Large intestine (tissue), 3 donors: ENCODE measurements around the gene ARFGAP3. TPM values are rescaled to one million over a fixed set of nuclear protein-coding genes. Genes with fewer than 3 reads are reported as not detected.
A peak's percentile ranks its signal among the peaks of the same experiment; 100 is the strongest.

ENCODE experiments used
- DNase-seq, 2 donors: peaks; one replicate each; pipeline versions ENCODE4 v3.0.0 to v3.0.0-alpha.2; 2013
- H3K27ac ChIP-seq: one replicate; pipeline ENCODE4 v1.5.1; 2013; ENCODE audit warnings: low read length
- H3K27me3 ChIP-seq: 2 replicates; pipeline ENCODE4 v1.6.1; 2013; ENCODE audit warnings: low read length; ENCODE audit not compliant: control insufficient read depth, insufficient read depth
- H3K36me3 ChIP-seq: 2 replicates; pipeline ENCODE4 v1.6.1; 2013; ENCODE audit warnings: low read length; ENCODE audit not compliant: control insufficient read depth, insufficient read depth
- H3K4me1 ChIP-seq: one replicate; pipeline ENCODE4 v1.6.1; 2013; ENCODE audit warnings: low read length; ENCODE audit not compliant: control insufficient read depth, insufficient read depth
- H3K4me3 ChIP-seq: one replicate; pipeline ENCODE4 v1.5.1; 2013; ENCODE audit warnings: low read length
- H3K9me3 ChIP-seq: one replicate; pipeline ENCODE4 v1.6.1; 2013; ENCODE audit warnings: mild to moderate bottlenecking, low read depth, low read length, moderate library complexity; ENCODE audit not compliant: control insufficient read depth
- WGBS: methylation state at CpG from one replicate; pipeline ENCODE4 v1.1.5; 2013; ENCODE audit warnings: low lambda C conversion rate; ENCODE audit not compliant: insufficient coverage; 5-methylcytosine and 5-hydroxymethylcytosine counted together
- polyA plus RNA-seq: library from polyadenylated mRNA; unstranded; fragments of 120-200 nt; gene quantifications from one replicate; pipeline ENCODE4 v1.2.1, GENCODE V29; 2013

Gene ARFGAP3
- polyA plus RNA-seq, 1 donor: 70.8 TPM

DNA sequence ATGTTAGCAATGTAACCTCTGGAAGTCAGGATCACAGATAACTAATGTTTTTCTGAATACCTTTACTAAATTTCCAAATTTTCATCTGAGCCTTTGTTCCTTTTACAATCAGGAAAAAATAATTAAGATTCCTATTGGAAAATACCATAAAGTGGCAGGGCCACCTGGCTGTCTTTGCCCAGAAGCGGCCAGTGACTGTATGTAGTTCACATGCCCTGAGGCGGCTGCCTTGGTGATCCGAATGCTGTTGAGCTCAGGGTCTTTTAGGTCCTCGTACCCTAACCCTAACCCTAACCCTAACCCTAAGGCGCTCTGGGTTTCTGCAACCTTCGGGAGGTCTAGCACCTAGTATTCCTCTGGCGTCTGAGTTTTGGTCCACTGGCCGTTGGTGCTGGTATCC is 8.5 kb upstream of the ARFGAP3 start:
- DNase-seq: no peak
- Histone ChIP-seq H3K27me3 (no peaks in the 10 kb centered on the region), H3K36me3 (peaks cover 11% of the 10 kb centered on the region), H3K27ac (no peak overlapping the region), H3K4me1 (peaks cover 9% of the 10 kb centered on the region), H3K4me3 (no peak overlapping the region), H3K9me3 (no peaks in the 10 kb centered on the region)
- WGBS: 80% methylated on average over 2 of the region's 8 CpGs

DNA sequence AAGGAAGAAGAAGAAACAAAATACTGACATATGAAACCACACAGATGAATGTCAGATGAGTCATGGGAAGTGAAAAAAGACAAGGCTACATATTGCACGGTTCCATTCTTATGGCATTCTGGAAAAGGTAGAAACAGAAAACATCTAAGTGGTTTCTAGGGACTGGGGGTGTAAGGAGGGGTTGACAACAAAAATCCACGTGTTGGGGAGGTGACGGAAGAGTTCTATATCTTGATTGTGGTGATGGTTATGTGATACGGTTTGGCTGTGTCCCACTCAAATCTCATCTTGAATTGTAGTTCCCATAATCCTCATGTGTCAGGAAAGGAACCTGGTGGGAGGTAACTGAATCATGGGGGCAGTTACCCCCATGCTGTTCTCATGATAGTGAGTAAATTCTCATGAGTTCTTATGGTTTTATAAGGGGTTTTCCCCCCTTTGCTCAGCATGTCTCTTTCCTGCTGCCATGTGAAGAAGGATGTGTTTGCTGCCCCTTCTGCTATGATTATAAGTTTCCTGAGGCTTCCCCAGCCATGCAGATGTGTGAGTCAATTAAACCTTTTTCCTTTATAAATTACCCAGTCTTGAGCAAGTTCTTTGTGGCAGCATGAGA is 6.4 kb upstream of the ARFGAP3 start:
- H3K27ac ChIP-seq: no peak overlapping the region
- peaks cover 9% of the 10 kb centered on the region for H3K4me1 ChIP-seq
- DNase-seq: no peak
- 100% methylated on average over 1 of the region's 4 CpGs for WGBS
- H3K4me3 ChIP-seq: no peak overlapping the region
- no peaks in the 10 kb centered on the region for H3K36me3 ChIP-seq
- no peaks in the 10 kb centered on the region for H3K9me3 ChIP-seq
- no peaks in the 10 kb centered on the region for H3K27me3 ChIP-seq

GRCh38 chr22:42862045-42862734 is 5.1 kb upstream of the ARFGAP3 start:
- H3K27ac ChIP-seq: peak overlapping the region; percentile 83
- no CpG with 5 or more reads among the region's 7 CpGs for WGBS
- peak; percentile 90 to 94 for DNase-seq

DNA sequence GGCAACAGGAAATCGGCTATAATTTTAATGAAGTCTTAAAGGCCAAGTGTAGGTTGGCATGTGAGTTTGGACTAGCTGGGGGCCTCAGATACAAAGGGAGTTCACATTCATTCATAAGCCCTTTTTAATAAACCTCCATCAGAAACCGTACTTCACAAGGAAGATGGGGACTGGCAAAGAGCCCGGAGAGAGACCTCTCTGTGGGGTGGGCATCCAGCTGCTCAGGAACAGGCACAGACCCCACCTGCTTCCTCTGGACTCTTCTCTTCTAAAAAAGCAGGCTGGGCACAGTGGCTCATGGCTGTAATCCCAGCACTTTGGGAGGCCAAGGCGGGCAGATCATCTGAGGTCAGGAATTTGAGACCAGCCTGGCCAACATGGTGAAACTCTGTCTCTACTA is 3.9 kb upstream of the ARFGAP3 start:
- H3K36me3 ChIP-seq: no peaks in the 10 kb centered on the region
- no CpG with 5 or more reads among the region's 4 CpGs for WGBS
- peaks cover 6% of the 10 kb centered on the region for H3K9me3 ChIP-seq
- DNase-seq: no peak
- H3K4me3 ChIP-seq: no peak overlapping the region
- no peaks in the 10 kb centered on the region for H3K27me3 ChIP-seq
- peak overlapping the region; percentile 83 for H3K27ac ChIP-seq
- peaks cover 14% of the 10 kb centered on the region for H3K4me1 ChIP-seq

More at GRCh38 chr22:42862045-42862734, 5.1 kb upstream of the ARFGAP3 start:
- H3K4me3 ChIP-seq: no peak overlapping the region
- H3K4me1 ChIP-seq: peaks cover 14% of the 10 kb centered on the region
- no peaks in the 10 kb centered on the region for H3K36me3 ChIP-seq
- no peaks in the 10 kb centered on the region for H3K27me3 ChIP-seq
- peaks cover 6% of the 10 kb centered on the region for H3K9me3 ChIP-seq

- WGBS: 100% methylated on average over 2 of the region's 14 CpGs
- H3K9me3 ChIP-seq: peaks cover 6% of the 10 kb centered on the region
- no peak overlapping the region for H3K27ac ChIP-seq
- H3K36me3 ChIP-seq: no peaks in the 10 kb centered on the region
- no peak overlapping the region for H3K4me3 ChIP-seq
- no peaks in the 10 kb centered on the region for H3K27me3 ChIP-seq
- peaks cover 27% of the 10 kb centered on the region for H3K4me1 ChIP-seq
- DNase-seq: no peak
These were observed 890 bp upstream of the ARFGAP3 start for GRCh38 chr22:42857845-42858481.

- H3K36me3 ChIP-seq: no peaks in the 10 kb centered on the region
- peak; percentile 72 to 87 for DNase-seq
- H3K9me3 ChIP-seq: peaks cover 6% of the 10 kb centered on the region
- peak overlapping the region; percentile 98 for H3K27ac ChIP-seq
- H3K4me1 ChIP-seq: peaks cover 19% of the 10 kb centered on the region
- no peaks in the 10 kb centered on the region for H3K27me3 ChIP-seq
- no CpG with 5 or more reads among the region's 44 CpGs for WGBS
- peak overlapping the region; percentile 93 for H3K4me3 ChIP-seq
These were observed 751 bp downstream of the ARFGAP3 start for GRCh38 chr22:42856179-42856864.

- WGBS: no CpG with 5 or more reads among the region's 4 CpGs
- Histone ChIP-seq H3K4me3 (peak overlapping the region; percentile 93), H3K27me3 (no peaks in the 10 kb centered on the region)
These were observed 1.4 kb downstream of the ARFGAP3 start for GRCh38 chr22:42855721-42856120.

DNA sequence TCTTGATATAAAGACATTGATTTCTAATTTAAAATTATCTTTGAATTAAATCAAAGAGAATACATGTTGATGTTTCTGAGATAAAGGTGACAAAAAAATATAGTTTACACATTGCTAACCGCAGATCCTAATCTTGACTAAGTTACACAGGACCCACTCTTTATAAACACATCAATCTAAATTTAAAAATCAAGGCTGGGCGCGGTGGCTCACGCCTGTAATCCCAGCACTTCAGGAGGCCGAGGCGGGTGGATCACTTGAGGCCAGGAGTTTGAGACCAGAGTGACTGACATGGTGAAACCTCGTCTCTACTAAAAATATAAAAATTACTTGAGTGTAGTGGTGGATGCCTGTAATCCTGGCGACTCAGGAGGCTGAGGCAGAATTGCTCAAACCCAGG is 1.9 kb downstream of the ARFGAP3 start:
- Histone ChIP-seq H3K4me3 (peak overlapping the region; percentile 93), H3K36me3 (no peaks in the 10 kb centered on the region), H3K27me3 (no peaks in the 10 kb centered on the region), H3K4me1 (peaks cover 18% of the 10 kb centered on the region), H3K9me3 (peaks cover 6% of the 10 kb centered on the region), H3K27ac (peak overlapping the region; percentile 98)
- WGBS: no CpG with 5 or more reads among the region's 8 CpGs
- DNase-seq: no peak

More at GRCh38 chr22:42855721-42856120, 1.4 kb downstream of the ARFGAP3 start:
- Histone ChIP-seq H3K27ac (peak overlapping the region; percentile 98), H3K9me3 (peaks cover 6% of the 10 kb centered on the region), H3K36me3 (no peaks in the 10 kb centered on the region), H3K4me1 (peaks cover 18% of the 10 kb centered on the region)
- DNase-seq: no peak

DNA sequence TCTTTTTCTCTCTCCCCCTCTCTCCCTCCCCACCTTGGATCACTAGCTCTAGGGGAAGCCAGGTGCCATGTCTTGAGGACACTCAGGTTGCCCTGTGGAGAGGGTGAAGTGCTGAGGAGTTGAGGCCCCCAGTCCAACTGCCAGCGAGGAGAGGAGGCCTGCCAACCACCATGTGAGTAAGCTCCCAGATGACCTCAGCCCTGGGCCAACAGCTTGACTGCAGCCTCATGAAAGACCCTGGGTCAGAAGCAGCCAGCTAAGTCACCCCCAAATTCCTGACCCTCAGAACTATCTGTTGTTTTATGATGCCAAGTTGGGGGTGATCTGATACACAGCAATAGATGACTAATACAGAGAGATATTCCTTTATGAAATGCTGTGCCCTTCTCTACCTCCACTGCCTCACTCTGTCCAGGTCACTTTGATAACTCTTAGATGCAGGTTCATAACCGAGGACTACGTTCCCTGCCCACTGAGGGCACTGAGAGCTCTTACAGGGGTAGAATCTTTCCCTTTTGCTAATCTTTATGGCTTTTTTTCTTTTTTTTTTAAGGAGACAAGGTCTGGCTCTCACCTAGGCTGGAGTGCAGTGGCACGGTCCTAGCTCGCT is 8.0 kb downstream of the ARFGAP3 start:
- peaks cover 5% of the 10 kb centered on the region for H3K4me1 ChIP-seq
- no peak overlapping the region for H3K4me3 ChIP-seq
- peaks cover 16% of the 10 kb centered on the region for H3K36me3 ChIP-seq
- H3K27me3 ChIP-seq: no peaks in the 10 kb centered on the region
- WGBS: no CpG with 5 or more reads among the region's 5 CpGs
- peak in 1 of 2 donors; percentile 60 for DNase-seq
- no peak overlapping the region for H3K27ac ChIP-seq
- H3K9me3 ChIP-seq: no peaks in the 10 kb centered on the region

GRCh38 chr22:42847110-42847509 is 10.0 kb downstream of the ARFGAP3 start:
- DNase-seq: no peak
- Histone ChIP-seq H3K9me3 (no peaks in the 10 kb centered on the region), H3K27ac (no peak overlapping the region), H3K36me3 (peaks cover 30% of the 10 kb centered on the region), H3K27me3 (no peaks in the 10 kb centered on the region), H3K4me1 (peaks cover 5% of the 10 kb centered on the region), H3K4me3 (no peak overlapping the region)
- WGBS: 100% methylated on average over 1 of the region's 3 CpGs
